ENCODE results near the gene EGFL6. TPM values are rescaled to one million over a fixed set of nuclear protein-coding genes. Genes with fewer than 3 reads are reported as not detected.

Gene EGFL6
- polyA plus RNA-seq, 2 of the 4 experiments (the other 2 are of a cell fraction): not detected

DNA sequence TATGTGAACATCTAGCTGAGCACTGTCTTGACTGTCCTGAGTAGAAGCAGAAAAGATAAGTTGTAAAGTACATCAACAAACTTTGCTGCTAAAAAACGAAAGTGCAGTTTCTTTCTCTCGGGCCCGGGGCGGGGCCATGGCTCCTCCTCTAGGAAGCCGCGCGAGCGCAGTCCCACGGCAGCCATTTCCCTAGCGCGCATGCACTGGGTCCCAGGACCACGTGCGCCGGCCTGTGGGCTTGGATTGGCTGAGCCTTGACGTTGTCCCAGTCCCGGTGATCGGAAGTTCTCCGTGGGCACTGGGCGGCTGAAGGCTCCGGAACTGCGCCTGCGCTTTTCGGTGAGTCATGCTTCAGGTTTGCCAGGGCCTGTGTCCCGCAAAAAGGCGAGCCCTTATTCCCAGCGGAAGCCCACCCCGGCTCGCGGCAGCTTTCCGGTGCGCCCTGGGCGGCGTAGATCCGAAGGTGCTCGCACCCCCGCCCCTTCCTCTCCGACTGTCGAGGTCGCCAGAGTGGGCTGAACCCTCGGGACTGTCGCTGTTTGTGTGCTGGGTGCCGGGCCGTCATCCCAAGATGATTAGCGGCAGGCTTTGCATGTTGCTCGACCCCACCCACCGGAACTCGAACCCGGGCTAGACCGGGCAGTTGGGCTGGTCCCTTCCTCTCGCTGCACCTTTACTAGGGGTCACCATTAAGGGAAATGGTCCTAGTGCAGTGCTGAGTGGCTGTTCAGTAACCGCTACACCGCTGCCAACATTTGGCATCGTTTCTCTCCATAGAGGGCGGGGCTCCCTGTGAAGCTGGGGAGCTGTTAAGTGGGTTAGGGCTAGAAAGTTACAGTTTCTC, 83.7 kb downstream of the EGFL6 start, which contains the start of gene TCEANC:
Gene TCEANC, plus strand, starts transcription at position 292 of the 844 bp plus-strand sequence. CDS start 9,368 bp downstream, outside the sequence.
- ChIA-PET POLR2A (interaction anchor here (0.6 to 1.6 kb wide), 5 partner anchors 16 to 376 kb away, joined by 3 to 6 read pairs (median 5); partner anchors contain the start of genes GEMIN8, OFD1, RAB9A and TRAPPC2), CTCF (interaction anchor here (1.3 kb wide), 1 partner anchor 9 kb away, joined by 7 read pairs; no protein-coding TSS in a partner anchor)
- TF ChIP-seq SREBF2 (IDR thresholded peaks at IDR 0.05) (no peak), MAZ (IDR thresholded peaks at IDR 0.05; ENCODE audit: borderline replicate concordance, low read depth, low read length) (no peak), JUN (IDR thresholded peaks at IDR 0.05) (peak; percentile 76 to 85; a peak in 3 of 5 replicates), FOSL2 (IDR thresholded peaks at IDR 0.05) (peak; percentile 44), FOSL2 (CRISPR knock-in tag; IDR thresholded peaks at IDR 0.05) (peak; percentile 96), EHF (CRISPR knock-in tag; IDR thresholded peaks at IDR 0.05) (no peak), CHD2 (IDR thresholded peaks at IDR 0.05; ENCODE audit: low read length, partially characterized antibody) (no peak), MAX (IDR thresholded peaks at IDR 0.05) (peak; percentile 68; the same call in 1 of the 2 replicates), POLR2A (IDR thresholded peaks at IDR 0.05; ENCODE audit: low read length) (peak; percentile 46), MYC (IDR thresholded peaks at IDR 0.05; ENCODE audit: borderline replicate concordance, low read length) (peak; percentile 58; the same call in 1 of the 2 replicates), CTCF (IDR thresholded peaks at IDR 0.05) (no peak), ELK1 (IDR thresholded peaks at IDR 0.05; ENCODE audit: low read depth, low read length) (no peak), USF2 (IDR thresholded peaks at IDR 0.05) (peak; percentile 96), PHF8 (IDR thresholded peaks at IDR 0.05; ENCODE audit: borderline replicate concordance, low read depth) (peak; percentile 52; the same call in 1 of the 2 replicates)
- TF ChIP-seq, protein P1, sequence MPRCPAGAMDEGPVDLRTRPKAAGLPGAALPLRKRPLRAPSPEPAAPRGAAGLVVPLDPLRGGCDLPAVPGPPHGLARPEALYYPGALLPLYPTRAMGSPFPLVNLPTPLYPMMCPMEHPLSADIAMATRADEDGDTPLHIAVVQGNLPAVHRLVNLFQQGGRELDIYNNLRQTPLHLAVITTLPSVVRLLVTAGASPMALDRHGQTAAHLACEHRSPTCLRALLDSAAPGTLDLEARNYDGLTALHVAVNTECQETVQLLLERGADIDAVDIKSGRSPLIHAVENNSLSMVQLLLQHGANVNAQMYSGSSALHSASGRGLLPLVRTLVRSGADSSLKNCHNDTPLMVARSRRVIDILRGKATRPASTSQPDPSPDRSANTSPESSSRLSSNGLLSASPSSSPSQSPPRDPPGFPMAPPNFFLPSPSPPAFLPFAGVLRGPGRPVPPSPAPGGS (IDR thresholded peaks at IDR 0.05): peak; percentile 65; the same call in 1 of the 3 replicates
- DNase-seq (ENCODE audit: low read depth in 1 of 2, low spot score in 1 of 2): peak; percentile 90 to 97
- Histone ChIP-seq H3K4me1 (peaks cover 11% of the 10 kb centered on the region; the same call in 2 of the 3 replicates), H3K4me3 (peak within 1 kb of the TSS; percentile 58), H3K4me2 (peak within 1 kb of the TSS; percentile 82), H3K9me3 (no peaks in the 10 kb centered on the region), H3K27ac (peak within 1 kb of the TSS; percentile 89 to 92)
- 2% methylated on average over 8 of the region's 54 CpGs for WGBS (ENCODE audit: missing lambda C conversion rate)
- ATAC-seq: peak; percentile 98 to 99
- peak; percentile 99 for FAIRE-seq

GRCh38 chrX:13654116-13654515, 84.7 kb downstream of the EGFL6 start:
- ATAC-seq: no peak
- peak overlapping the region; percentile 58 for H3K4me3 ChIP-seq
- ChIA-PET POLR2A (interaction anchor here (1.0 to 1.6 kb wide), 3 partner anchors 15 to 375 kb away, joined by 5 to 6 read pairs (median 6); partner anchors contain the start of genes GEMIN8, OFD1 and TRAPPC2), CTCF (interaction anchor here (1.3 kb wide), 1 partner anchor 8 kb away, joined by 7 read pairs; no protein-coding TSS in a partner anchor)
- H3K4me1 ChIP-seq: peaks cover 11% of the 10 kb centered on the region; the same call in 2 of the 3 replicates
- no peak for FAIRE-seq
- no peaks in the 10 kb centered on the region for H3K9me3 ChIP-seq
- TF ChIP-seq FOSL2 (IDR thresholded peaks at IDR 0.05) (no peak), FOSL2 (CRISPR knock-in tag; IDR thresholded peaks at IDR 0.05) (no peak), RFX5 (IDR thresholded peaks at IDR 0.05) (no peak), ELK1 (IDR thresholded peaks at IDR 0.05; ENCODE audit: low read depth, low read length) (no peak), CTCF (IDR thresholded peaks at IDR 0.05) (no peak), E2F6 (IDR thresholded peaks at IDR 0.05; ENCODE audit: borderline replicate concordance, low read depth) (no peak), MAX (IDR thresholded peaks at IDR 0.05) (no peak), ZFP36 (IDR thresholded peaks at IDR 0.05; ENCODE audit: borderline replicate concordance, partially characterized antibody) (no peak), HOXB5 (CRISPR knock-in tag; IDR thresholded peaks at IDR 0.05) (no peak), SREBF2 (IDR thresholded peaks at IDR 0.05) (no peak), ZSCAN20 (CRISPR knock-in tag; IDR thresholded peaks at IDR 0.05) (no peak), HOXA7 (CRISPR knock-in tag; IDR thresholded peaks at IDR 0.05) (no peak), TFCP2L1 (CRISPR knock-in tag; IDR thresholded peaks at IDR 0.05) (no peak)
- no peak for DNase-seq (ENCODE audit: low read depth in 1 of 2, low spot score in 1 of 2)
- H3K4me2 ChIP-seq: peak overlapping the region; percentile 80
- H3K27ac ChIP-seq: peak overlapping the region; percentile 89 to 92
